DMS 273 (cell line): ENCODE measurements around the gene LILRB4.
"Not testable (repeated sequence)": the region's sequence is repeated elsewhere in the genome, so short reads cannot be mapped to it uniquely, and the experiment has no call there.

ENCODE experiments used
- DNase-seq: peaks from one replicate; lab custom pipeline; 2025; ENCODE audit not compliant: unreplicated experiment; lab: John Stamatoyannopoulos, UW

Gene LILRB4

DNA sequence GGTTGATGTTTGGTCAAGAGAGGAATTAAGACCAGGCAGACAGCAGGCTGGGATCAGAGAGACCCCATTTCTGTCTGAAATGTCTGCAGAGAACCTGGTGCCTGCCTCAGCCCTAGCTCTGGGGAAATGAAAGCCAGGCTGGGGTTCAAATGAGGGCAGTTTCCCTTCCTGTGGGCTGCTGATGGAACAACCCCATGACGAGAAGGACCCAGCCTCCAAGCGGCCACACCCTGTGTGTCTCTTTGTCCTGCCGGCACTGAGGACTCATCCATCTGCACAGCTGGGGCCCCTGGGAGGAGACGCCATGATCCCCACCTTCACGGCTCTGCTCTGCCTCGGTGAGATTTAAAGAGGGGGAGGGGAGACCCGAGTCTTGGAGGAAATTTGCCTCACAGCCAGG, at the start of gene LILRB4:
TSS of gene LILRB4 (plus strand) at position 256 of the 400 bp plus-strand sequence. CDS start at position 305, 49 bp downstream.
- no peak for DNase-seq

DNA sequence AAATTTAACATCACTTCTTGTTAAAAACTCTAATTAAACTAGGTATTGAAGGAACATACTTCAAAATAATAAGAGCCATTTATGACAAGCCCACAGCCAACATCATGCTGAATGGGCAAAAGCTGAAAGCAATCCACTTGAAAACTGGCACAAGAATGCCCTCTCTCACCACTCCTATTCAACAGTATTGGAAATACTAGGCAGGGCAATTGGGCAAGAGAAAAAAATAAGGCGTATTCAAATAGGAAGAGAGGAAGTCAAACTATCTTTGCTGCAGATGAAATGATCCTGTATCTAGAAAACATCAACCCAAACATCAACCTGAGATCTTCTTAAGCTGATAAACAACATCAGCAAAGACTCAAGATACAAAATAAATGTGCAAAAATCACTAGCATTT, 48.1 kb upstream of the LILRB4 start:
- no peak for DNase-seq

DNA sequence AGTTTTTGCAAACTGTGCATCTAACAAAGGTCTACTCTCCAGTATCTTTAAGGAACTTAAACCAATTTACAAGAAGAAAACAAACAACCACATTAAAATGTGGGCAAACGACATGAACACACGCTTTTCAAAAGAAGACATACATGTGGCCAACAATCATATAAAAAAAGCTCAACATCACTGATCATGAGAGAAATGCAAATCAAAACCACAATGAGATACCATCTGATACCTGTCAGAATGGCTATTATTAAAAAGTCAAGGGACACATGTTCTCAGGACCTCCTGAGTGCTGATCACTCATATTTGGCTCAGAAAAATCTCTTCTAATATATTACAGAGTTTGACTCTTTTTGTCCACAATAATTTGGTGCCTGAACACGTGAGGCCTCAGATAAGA, 46.7 kb upstream of the LILRB4 start:
- no peak for DNase-seq

DNA sequence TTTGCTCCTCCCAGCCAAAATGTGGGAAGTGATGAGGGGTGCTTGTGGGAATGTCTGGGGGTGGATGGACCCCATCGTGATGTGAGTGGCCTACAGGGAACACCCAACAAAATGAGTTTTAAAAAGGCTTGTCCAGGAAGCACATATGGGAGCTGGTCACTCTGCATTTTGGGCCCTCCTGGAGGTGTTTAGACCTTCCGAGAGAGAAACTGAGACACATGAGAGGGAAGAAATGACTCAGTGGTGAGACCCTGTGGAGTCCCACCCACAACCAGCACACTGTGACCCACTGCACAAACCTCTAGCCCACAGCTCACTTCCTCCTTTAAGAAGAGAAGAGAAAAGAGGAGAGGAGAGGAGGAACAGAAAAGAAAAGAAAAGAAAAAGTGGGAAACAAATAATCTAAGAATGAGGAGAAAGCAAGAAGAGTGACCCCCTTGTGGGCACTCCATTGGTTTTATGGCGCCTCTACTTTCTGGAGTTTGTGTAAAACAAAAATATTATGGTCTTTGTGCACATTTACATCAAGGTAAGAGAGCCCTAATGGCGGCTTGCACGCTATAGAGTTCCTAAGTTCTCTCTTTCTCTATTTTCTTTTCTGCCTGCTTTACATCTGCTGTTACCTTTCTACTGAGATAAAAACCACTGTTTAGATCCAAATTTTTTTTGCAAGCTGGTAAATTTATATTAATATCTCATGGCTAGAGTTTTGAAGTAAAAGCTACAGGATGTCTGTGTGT, 45.8 kb upstream of the LILRB4 start:
- DNase-seq = no peak

DNA sequence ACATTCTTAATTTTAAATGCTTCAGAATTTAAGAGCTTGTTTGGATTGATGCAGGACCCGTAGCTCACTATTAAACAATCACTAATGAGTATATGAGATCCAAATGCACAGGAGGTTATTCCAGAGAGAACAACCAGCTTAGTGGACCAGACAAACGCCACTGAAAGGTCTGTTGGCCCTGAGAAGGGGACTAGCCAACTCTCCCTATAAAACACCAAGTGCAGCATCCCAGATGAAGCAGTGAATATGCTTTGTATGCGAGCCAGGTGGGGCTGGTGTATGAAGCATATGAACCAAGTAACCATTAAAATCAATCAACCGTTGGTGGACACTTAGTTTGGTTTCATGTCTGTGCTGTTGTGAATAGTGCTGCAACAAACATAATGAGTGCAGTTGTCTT, 42.3 kb upstream of the LILRB4 start:
- DNase-seq = no peak

DNA sequence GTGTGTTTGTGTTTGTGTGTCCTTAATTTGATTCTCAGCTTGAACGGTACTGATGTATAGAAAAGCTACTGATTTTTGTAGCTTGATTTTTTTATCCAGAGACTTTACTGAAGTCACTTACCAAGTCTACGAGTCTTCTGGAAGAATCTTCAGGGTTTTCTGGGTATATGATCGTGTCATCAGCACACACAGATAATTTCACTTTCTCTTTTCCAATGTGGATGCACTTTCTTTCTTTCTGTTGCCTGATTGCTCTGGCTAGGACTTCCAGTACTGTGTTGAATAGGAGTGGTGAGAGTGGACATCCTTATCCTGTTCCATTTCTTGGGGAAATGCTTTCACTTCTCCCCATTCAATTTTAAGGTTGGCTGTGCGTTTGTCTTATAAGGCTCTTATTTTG, 40.4 kb upstream of the LILRB4 start:
- DNase-seq = no peak

DNA sequence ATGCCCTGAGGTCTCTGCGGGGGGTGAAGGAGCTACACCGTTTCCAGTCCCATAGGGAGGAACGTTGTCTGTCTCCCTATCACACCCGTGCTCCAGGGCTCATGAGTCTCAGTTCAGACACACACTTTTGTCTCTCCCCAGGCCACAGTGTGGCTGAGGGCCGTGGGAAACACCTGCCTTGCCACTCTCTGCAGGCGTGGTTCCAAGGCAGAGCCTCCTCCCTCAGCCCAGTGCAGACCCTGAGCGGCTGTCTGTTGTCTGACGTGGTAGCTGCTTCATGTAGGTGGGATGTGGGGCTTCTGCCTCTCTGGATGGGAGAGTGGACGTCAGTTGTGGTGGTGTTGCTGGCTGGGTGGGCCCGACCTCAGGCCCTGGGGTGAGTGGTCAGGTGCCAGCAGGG, 38.6 kb upstream of the LILRB4 start:
- not testable (repeated sequence) for DNase-seq

DNA sequence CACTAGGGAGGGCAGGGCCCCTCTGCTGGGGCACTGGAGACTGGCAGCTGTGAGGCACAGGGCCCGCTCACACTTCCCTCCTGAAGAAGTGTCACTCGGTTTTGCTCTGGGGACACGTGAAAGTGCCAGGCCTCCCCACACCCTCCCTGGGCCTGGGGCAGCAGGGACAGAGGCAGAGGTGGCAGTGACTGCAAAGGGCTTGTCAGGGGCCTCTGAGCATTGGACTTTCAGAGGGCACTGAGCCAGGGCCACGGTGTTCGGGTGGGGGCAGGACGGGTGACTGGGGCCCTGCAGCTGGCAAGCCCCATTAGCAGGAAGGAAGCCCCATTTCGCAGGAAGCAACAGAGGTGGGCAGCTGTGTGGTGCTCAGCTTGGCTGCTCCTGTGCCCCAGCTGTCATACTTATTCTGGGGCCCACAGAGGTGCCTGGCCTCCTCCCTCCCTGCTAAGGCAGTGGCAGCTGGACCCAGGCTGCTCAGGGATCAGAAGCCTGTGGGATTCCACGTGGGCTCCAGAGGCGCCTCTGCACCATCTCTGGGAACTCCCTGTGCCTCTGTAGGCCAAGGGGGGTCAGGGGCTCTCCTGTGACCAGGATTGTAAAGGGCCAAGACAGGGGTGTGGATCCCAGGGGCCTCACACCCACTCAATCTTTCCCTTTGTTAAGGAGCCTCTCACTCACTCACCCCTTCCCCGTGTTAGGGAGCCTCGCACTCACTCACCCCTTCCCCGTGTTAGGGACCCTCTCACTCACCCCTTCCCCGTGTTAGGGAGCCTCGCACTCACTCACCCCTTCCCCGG, 37.7 kb upstream of the LILRB4 start:
- not testable (repeated sequence) for DNase-seq

DNA sequence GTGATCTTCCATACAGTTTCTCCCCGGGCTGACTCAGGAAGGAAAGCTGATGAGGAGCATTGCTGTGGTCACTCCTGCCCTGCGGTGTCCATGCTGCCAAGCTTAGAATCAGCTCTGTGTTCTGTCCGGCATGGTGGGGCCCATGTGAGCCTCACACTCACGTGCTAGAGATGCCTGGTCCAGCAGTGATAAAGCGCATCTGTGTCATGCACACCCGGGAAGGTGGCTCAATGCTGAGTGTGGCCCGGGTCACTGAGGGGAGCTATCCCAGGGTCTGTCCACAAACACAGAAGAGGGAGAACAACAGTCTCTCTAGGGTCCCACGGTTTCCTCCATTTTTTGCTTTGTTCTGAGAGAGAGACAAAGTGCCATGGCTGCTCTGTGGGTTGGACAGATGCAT, 36.0 kb upstream of the LILRB4 start:
- no peak for DNase-seq

DNA sequence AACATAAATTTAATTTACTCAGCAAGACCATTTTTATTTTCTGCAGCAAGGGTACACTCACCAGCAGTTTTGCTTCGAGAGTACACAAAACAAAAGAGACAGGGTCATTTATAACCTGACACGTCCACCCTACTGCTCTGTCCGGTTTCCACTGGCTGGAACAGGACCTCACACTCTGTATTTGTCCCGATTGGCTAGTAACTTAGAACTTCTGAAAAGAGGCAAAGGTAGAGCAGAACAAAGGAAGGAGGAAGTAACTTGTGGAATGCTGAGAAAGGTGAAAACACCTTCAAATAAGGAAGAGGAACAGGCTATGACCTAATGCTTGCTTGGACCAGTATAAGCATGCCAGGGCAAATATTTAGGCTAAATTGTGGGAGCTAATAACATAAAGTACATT, 34.9 kb upstream of the LILRB4 start:
- not testable (repeated sequence) for DNase-seq

DNA sequence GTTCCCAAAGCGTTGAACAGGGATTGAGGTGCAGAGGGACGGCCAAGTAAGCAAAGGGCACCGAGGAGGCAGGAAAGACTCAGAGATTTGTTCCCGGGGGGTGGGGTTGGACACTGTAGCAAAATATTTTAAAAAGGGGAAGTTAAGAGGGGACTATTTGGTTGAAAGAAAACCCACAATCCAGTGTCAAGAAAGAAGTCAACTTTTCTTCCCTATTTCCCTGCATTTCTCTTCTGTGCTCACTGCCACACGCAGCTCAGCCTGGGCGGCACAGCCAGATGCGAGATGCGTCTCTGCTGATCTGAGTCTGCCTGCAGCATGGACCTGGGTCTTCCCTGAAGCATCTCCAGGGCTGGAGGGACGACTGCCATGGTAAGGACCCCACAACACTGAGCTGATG, 32.5 kb upstream of the LILRB4 start, which contains the start of gene LILRB1:
TSS of gene LILRB1 (plus strand) at position 223 of the 400 bp plus-strand sequence. CDS start 590 bp downstream, outside the sequence.
- DNase-seq = not testable (repeated sequence)

DNA sequence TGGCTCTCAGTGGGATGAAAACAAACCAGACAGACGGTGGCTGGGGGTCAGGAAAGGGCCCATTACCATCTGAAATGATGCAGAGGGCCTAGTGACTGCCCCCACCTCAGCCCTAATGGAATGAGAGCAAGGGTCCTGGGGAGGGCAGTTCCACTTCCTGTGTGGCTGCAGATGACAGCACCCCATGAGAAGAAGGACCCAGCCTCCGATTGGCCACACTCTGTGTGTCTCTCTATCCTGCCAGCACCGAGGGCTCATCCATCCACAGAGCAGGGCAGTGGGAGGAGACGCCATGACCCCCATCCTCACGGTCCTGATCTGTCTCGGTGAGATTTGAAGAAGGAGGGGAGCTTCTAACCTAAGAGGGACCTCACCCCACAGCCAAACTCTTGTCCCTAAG, 32.0 kb upstream of the LILRB4 start:
- no peak for DNase-seq

DNA sequence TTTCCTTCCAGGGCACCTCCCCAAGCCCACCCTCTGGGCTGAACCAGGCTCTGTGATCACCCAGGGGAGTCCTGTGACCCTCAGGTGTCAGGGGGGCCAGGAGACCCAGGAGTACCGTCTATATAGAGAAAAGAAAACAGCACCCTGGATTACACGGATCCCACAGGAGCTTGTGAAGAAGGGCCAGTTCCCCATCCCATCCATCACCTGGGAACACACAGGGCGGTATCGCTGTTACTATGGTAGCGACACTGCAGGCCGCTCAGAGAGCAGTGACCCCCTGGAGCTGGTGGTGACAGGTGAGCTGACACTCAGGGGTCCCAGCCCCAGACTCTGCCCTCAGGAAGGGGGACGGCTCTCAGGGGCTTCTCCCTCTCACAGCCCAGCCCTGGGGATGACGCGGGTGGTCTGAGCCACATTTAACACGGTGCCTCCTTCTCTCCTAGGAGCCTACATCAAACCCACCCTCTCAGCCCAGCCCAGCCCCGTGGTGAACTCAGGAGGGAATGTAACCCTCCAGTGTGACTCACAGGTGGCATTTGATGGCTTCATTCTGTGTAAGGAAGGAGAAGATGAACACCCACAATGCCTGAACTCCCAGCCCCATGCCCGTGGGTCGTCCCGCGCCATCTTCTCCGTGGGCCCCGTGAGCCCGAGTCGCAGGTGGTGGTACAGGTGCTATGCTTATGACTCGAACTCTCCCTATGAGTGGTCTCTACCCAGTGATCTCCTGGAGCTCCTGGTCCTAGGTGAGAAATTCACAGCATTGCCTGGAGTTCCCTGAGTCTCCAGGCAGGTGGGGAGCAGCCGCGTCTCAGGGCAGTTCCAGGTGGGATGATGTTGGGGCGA, 31.1 kb upstream of the LILRB4 start:
- not testable (repeated sequence) for DNase-seq

DNA sequence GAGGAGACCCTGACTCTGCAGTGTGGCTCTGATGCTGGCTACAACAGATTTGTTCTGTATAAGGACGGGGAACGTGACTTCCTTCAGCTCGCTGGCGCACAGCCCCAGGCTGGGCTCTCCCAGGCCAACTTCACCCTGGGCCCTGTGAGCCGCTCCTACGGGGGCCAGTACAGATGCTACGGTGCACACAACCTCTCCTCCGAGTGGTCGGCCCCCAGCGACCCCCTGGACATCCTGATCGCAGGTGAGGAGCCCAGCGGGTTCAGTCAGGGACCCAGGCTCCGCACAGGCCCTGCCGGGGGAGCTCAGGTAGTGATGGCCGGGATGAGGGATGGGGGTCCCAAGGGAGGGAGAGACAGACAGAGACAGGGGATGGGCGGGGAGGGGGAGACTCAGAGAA, 30.3 kb upstream of the LILRB4 start:
- not testable (repeated sequence) for DNase-seq

DNA sequence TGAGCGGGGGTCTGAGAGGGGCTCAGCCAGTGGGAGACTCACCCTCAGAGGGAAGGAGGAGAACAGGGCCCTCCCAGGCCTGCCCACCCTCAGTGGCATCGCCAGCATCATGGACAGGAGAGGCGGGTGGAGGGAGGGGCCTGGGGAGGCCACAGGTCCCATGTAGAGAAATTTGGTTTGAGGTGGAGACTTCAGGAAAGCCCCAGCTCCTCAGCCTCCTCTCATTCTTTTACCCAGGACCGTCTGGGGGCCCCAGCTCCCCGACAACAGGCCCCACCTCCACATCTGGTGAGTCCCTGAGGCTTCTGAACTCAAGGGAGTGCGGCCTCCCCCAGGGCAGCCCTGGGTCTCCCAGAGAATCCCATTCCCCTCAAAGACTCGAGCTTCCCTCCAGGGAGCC, 29.4 kb upstream of the LILRB4 start:
- DNase-seq = no peak

DNA sequence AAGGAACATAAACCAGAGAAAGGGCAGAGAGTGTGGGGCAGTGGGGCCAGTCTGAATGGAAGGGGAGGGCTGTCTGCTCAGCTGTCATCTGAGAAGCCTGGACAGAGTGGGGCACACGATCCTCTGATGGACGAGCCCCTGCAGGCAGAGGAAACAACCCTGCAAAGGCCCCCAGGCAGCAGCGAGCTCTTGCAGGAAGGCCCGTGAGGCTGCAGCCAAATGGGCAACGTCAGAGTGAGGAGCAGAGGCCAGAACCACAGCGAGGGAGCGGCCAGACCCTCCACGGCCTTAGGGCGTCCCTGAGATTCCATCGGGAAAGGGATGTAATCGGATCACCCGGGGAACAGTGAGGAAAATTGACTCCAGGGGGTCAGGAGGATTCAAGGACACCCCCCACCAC, 26.7 kb upstream of the LILRB4 start:
- not testable (repeated sequence) for DNase-seq

DNA sequence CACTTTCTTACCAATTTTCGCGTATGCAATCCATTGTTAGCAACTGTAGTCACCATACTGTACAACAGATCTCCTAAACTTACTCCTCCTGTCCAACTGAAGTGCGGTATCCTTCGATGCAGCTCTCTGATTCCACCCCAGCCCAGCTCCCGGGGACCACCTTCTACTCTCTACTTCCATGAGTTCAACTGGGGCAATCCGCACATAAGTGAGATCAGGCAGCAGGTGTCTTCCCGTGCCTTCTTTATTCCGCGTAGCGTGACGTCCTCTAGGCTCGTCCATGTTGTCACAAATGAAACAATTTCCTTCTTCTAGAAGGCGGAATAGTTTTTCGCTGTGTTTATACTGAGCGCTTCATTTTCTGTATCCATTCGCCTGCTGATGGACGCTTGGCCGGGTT, 24.1 kb upstream of the LILRB4 start:
- DNase-seq = no peak

DNA sequence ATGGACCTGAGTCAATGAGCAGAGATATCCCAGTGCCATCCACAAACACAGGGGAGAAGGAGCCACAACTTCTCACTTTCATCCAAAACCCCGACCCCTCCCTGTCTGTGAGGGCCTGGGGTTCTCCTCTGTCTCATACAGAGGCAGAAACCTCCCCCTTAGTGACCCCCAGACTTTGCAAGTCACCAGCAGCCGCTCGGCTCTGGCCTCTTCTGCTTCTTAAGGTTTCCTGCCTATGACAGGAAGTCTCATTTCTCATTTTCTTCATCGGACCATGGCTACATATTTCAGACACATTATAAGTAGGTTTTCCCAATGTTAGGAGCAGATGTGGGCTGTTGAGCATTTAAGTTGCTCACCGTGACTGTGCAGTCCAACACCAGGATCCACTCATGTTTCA, 19.8 kb upstream of the LILRB4 start:
- DNase-seq = not testable (repeated sequence)

DNA sequence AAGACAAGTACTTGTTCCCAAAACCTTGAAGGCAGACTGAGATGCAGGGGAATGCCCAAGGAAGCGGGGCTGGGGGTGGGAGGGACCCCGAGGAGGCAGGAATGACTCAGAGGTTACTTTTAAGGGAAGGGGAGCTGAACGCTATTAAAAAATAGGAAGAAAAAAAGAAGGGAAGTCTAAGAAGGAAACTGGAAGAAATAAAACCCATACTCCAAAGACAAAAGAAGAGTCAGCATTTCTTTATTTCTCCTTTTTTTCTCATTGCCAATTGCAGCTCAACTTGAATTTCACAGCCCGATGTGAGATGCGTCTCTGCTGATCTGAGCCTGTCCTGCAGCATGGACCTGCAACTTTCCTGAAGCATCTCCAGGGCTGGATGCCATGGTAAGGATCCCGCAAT, 19.2 kb upstream of the LILRB4 start:
- DNase-seq = not testable (repeated sequence)

DNA sequence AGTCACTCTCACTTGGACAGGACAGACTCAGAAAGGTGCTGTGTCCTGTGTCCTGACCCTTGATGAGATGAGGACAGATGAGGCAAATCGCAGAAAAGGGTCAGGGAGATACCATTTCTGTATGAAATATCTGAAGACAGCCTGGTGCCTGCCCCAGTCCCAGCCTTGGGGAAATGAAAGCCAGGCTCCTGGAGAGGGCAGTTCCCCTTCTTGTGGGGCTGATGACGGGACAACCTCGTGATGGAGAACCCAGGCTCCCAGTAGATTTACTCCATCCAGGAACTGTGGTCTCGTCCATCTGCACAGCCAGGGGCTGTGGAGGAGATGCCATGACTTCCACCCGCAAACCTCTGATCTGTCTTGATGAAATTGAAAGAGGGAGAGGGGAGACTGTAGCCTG, 18.7 kb upstream of the LILRB4 start:
- no peak for DNase-seq

DNA sequence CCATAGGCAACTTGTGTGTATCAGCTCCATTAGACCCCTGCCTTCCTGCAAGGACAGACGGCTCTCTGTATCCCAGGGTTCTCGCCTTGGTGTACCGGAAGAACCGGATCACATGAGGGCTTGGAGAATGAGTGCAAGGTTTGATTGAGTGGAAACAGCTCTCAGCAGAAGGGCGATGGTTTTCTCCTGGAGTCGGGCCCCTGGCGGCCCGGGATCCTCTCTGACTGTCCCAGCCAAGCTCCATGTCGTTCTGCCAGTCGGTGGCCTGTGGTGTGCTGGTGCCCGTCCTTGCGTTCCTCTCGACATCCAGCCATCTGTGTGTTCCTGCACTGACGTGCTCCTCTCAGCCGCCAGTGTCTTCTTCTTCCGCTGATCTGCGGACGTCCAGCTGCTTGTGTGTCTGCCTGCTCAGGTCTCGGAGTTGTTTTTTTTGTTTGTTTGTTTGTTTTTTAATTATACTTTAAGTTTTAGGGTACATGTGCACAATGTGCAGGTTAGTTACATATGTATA, 16.4 kb upstream of the LILRB4 start:
- DNase-seq = no peak
